Activated T-helper 2 cell treated with anti-CD3 and anti-CD28 coated beads, Interferon-gamma antibody, Interleukin-2, Interleukin-4, amounts not matched to agents 10 μg/mL and 5 μg/mL and 100 μg/mL, durations not matched to agents 14 hours and 24 hours and 36 hours (primary cell): ENCODE results near the gene COL4A3. TPM values are rescaled to one million over a fixed set of nuclear protein-coding genes. Genes with fewer than 3 reads are reported as not detected.

ENCODE experiments used
- DNase-seq: peaks from one replicate; pipeline ENCODE4 v3.0.0; 2021; ENCODE audit warnings: low spot score
- H3K27ac Mint-ChIP-seq: one replicate; pipeline ENCODE4 v1.8.0; 2021; ENCODE audit warnings: mixed read lengths
- H3K27me3 Mint-ChIP-seq: one replicate; pipeline ENCODE4 v1.8.0; 2021; ENCODE audit warnings: low read depth, mixed read lengths
- H3K36me3 Mint-ChIP-seq: one replicate; pipeline ENCODE4 v1.8.0; 2021; ENCODE audit warnings: low read depth, mixed read lengths
- H3K4me1 Mint-ChIP-seq: one replicate; pipeline ENCODE4 v1.8.0; 2021; ENCODE audit warnings: low read depth, mixed read lengths
- H3K4me3 Mint-ChIP-seq: one replicate; pipeline ENCODE4 v1.8.0; 2021; ENCODE audit warnings: low read depth, mild to moderate bottlenecking, moderate library complexity, mixed read lengths
- H3K9me3 Mint-ChIP-seq: one replicate; pipeline ENCODE4 v1.8.0; 2021; ENCODE audit warnings: mixed read lengths
- intact Hi-C: fragments of 100-400 bp; cut with micrococcal nuclease; formaldehyde crosslinking; loops from one replicate; pipeline ENCODE4 v1.15.1; 2023
- total RNA-seq: library from RNA; stranded (reverse); gene quantifications from 2 replicates; pipeline ENCODE4 v1.2.3, GENCODE V29; 2022

Gene COL4A3
- total RNA-seq, 1 donor from 2014 or later = not detected

- H3K27ac Mint-ChIP-seq = no peak overlapping the region
- no peaks in the 10 kb centered on the region for H3K9me3 Mint-ChIP-seq
- H3K4me3 Mint-ChIP-seq = no peak overlapping the region
- intact Hi-C loops = no loop called here
- H3K36me3 Mint-ChIP-seq = no peaks in the 10 kb centered on the region
- H3K27me3 Mint-ChIP-seq = no peaks in the 10 kb centered on the region
- no peaks in the 10 kb centered on the region for H3K4me1 Mint-ChIP-seq
- no peak for DNase-seq
Observed at GRCh38 chr2:227287771-227288170, 123.3 kb downstream of the COL4A3 start.

GRCh38 chr2:227292314-227292713 lies 127.9 kb downstream of the COL4A3 start:
- Mint-ChIP-seq H3K36me3 (no peaks in the 10 kb centered on the region), H3K4me1 (peaks cover 2% of the 10 kb centered on the region), H3K4me3 (no peak overlapping the region), H3K27ac (no peak overlapping the region), H3K9me3 (no peaks in the 10 kb centered on the region), H3K27me3 (no peaks in the 10 kb centered on the region)
- no peak for DNase-seq
- intact Hi-C loops = no loop called here

- Mint-ChIP-seq H3K27me3 (no peaks in the 10 kb centered on the region), H3K4me3 (no peak overlapping the region), H3K9me3 (no peaks in the 10 kb centered on the region), H3K4me1 (peaks cover 2% of the 10 kb centered on the region), H3K36me3 (no peaks in the 10 kb centered on the region), H3K27ac (no peak overlapping the region)
- intact Hi-C loops = no loop called here
- no peak for DNase-seq
Observed at GRCh38 chr2:227293531-227293930, 129.1 kb downstream of the COL4A3 start.

- Mint-ChIP-seq H3K9me3 (no peaks in the 10 kb centered on the region), H3K27ac (no peak overlapping the region), H3K27me3 (no peaks in the 10 kb centered on the region), H3K4me3 (no peak overlapping the region), H3K4me1 (peaks cover 2% of the 10 kb centered on the region), H3K36me3 (no peaks in the 10 kb centered on the region)
- DNase-seq = no peak
- intact Hi-C loops = no loop called here
Observed at GRCh38 chr2:227295806-227296205, 131.4 kb downstream of the COL4A3 start.

- H3K27me3 Mint-ChIP-seq = no peaks in the 10 kb centered on the region
- intact Hi-C loops = no loop called here
- H3K36me3 Mint-ChIP-seq = no peaks in the 10 kb centered on the region
- no peaks in the 10 kb centered on the region for H3K9me3 Mint-ChIP-seq
- DNase-seq = no peak
- H3K4me1 Mint-ChIP-seq = peaks cover 2% of the 10 kb centered on the region
- no peak overlapping the region for H3K27ac Mint-ChIP-seq
- H3K4me3 Mint-ChIP-seq = no peak overlapping the region
Observed at GRCh38 chr2:227296671-227297405, 132.4 kb downstream of the COL4A3 start.

GRCh38 chr2:227301523-227301922 lies 137.1 kb downstream of the COL4A3 start:
- intact Hi-C loops = no loop called here
- Mint-ChIP-seq H3K27ac (no peak overlapping the region), H3K36me3 (no peaks in the 10 kb centered on the region), H3K9me3 (no peaks in the 10 kb centered on the region), H3K27me3 (no peaks in the 10 kb centered on the region), H3K4me1 (no peaks in the 10 kb centered on the region), H3K4me3 (no peak overlapping the region)
- no peak for DNase-seq

- Mint-ChIP-seq H3K27ac (no peak overlapping the region), H3K4me3 (no peak overlapping the region), H3K9me3 (no peaks in the 10 kb centered on the region), H3K27me3 (peaks cover 3% of the 10 kb centered on the region), H3K4me1 (no peaks in the 10 kb centered on the region), H3K36me3 (no peaks in the 10 kb centered on the region)
- no peak for DNase-seq
- intact Hi-C loops = no loop called here
Observed at GRCh38 chr2:227308784-227309183, 144.4 kb downstream of the COL4A3 start.

GRCh38 chr2:227310756-227311110 lies 146.3 kb downstream of the COL4A3 start:
- Mint-ChIP-seq H3K9me3 (no peaks in the 10 kb centered on the region), H3K4me3 (no peak overlapping the region), H3K27ac (no peak overlapping the region), H3K36me3 (no peaks in the 10 kb centered on the region), H3K4me1 (no peaks in the 10 kb centered on the region), H3K27me3 (peaks cover 4% of the 10 kb centered on the region)
- intact Hi-C loops = no loop called here
- DNase-seq = no peak

GRCh38 chr2:227311861-227312506 lies 147.6 kb downstream of the COL4A3 start:
- intact Hi-C loops = no loop called here
- no peak overlapping the region for H3K4me3 Mint-ChIP-seq
- no peaks in the 10 kb centered on the region for H3K9me3 Mint-ChIP-seq
- H3K4me1 Mint-ChIP-seq = no peaks in the 10 kb centered on the region
- no peaks in the 10 kb centered on the region for H3K36me3 Mint-ChIP-seq
- DNase-seq = no peak
- H3K27me3 Mint-ChIP-seq = peaks cover 4% of the 10 kb centered on the region
- no peak overlapping the region for H3K27ac Mint-ChIP-seq

GRCh38 chr2:227312579-227312978 lies 148.2 kb downstream of the COL4A3 start:
- Mint-ChIP-seq H3K27ac (no peak overlapping the region), H3K4me3 (no peak overlapping the region), H3K4me1 (no peaks in the 10 kb centered on the region), H3K27me3 (peaks cover 5% of the 10 kb centered on the region), H3K36me3 (no peaks in the 10 kb centered on the region), H3K9me3 (no peaks in the 10 kb centered on the region)
- DNase-seq = no peak
- intact Hi-C loops = no loop called here

- no peak overlapping the region for H3K4me3 Mint-ChIP-seq
- H3K9me3 Mint-ChIP-seq = no peaks in the 10 kb centered on the region
- peaks cover 7% of the 10 kb centered on the region for H3K27me3 Mint-ChIP-seq
- no peaks in the 10 kb centered on the region for H3K4me1 Mint-ChIP-seq
- DNase-seq = no peak
- intact Hi-C loops = no loop called here
- H3K27ac Mint-ChIP-seq = no peak overlapping the region
- no peaks in the 10 kb centered on the region for H3K36me3 Mint-ChIP-seq
Observed at GRCh38 chr2:227313310-227313709, 148.9 kb downstream of the COL4A3 start.

- intact Hi-C loops = no loop called here
- Mint-ChIP-seq H3K36me3 (no peaks in the 10 kb centered on the region), H3K27ac (no peak overlapping the region), H3K4me1 (peaks cover 3% of the 10 kb centered on the region), H3K4me3 (no peak overlapping the region), H3K9me3 (peaks cover 7% of the 10 kb centered on the region), H3K27me3 (peaks cover 8% of the 10 kb centered on the region)
- no peak for DNase-seq
Observed at GRCh38 chr2:227317834-227318233, 153.4 kb downstream of the COL4A3 start.

GRCh38 chr2:227320305-227321094 lies 156.1 kb downstream of the COL4A3 start:
- peaks cover 8% of the 10 kb centered on the region for H3K27me3 Mint-ChIP-seq
- no peak overlapping the region for H3K4me3 Mint-ChIP-seq
- peaks cover 12% of the 10 kb centered on the region for H3K4me1 Mint-ChIP-seq
- DNase-seq = no peak
- intact Hi-C loops = no loop called here
- H3K27ac Mint-ChIP-seq = no peak overlapping the region
- no peaks in the 10 kb centered on the region for H3K36me3 Mint-ChIP-seq
- peaks cover 7% of the 10 kb centered on the region for H3K9me3 Mint-ChIP-seq
